Activated CD8-positive, alpha-beta memory T cell treated with anti-CD3 and anti-CD28 coated beads for 48 hours (primary cell): Measurements from ENCODE around the gene HNRNPDL.
A peak's percentile ranks its signal among the peaks of the same experiment; 100 is the strongest.
"Not testable (repeated sequence)": the region's sequence is repeated elsewhere in the genome, so short reads cannot be mapped to it uniquely, and the experiment has no call there.

Experiments used
- DNase-seq, 3 experiments: peaks; one replicate each; pipeline ENCODE4 v3.0.0-alpha.2; 2020; ENCODE audit warnings: low read depth in 2 of 3, low spot score in 2 of 3

Gene HNRNPDL

GRCh38 chr4:82433791-82434190, 3.5 kb upstream of the HNRNPDL start:
- no peak for DNase-seq

DNA sequence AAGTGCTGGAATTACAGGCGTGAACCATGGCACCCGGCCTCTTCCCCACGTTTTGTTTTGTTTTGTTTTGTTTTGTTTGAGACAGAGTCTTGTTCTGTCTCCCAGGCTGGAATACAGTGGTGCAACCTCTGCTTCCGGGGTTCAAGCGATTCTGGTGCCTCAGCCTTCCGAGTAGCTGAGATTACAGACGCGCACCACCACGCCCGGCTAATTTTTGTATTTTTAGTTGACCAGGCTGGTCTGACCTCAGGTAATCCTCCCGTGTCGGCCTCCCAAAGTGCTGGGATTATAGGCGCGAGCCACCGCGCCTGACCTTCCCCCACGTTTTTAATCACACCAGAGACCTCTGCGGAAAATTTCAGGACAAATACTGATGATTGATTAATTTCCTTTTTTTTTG, 2.3 kb upstream of the HNRNPDL start:
- DNase-seq, result no peak

DNA sequence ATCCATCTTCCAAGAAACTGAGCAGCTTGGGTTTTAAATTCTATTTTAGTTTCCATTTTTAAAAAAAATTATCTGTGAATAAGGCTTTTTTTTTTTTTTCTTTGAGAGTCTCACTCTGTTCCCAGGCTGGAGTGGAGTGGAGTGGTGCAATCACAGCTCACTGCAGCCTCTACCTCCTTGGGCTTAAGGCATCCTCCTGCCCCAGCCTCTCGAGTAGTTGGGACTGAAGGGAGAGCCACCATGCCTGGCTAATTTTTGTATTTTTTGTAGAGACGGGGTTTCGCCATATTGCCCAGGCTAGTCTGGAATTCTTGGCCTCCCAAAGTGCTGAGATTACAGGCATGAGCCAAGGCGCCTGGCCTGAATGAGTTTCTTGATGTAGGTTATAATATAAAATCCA, 1.6 kb upstream of the HNRNPDL start:
- DNase-seq, result no peak

- no peak for DNase-seq
Observed at GRCh38 chr4:82430964-82431745, 893 bp upstream of the HNRNPDL start.

DNA sequence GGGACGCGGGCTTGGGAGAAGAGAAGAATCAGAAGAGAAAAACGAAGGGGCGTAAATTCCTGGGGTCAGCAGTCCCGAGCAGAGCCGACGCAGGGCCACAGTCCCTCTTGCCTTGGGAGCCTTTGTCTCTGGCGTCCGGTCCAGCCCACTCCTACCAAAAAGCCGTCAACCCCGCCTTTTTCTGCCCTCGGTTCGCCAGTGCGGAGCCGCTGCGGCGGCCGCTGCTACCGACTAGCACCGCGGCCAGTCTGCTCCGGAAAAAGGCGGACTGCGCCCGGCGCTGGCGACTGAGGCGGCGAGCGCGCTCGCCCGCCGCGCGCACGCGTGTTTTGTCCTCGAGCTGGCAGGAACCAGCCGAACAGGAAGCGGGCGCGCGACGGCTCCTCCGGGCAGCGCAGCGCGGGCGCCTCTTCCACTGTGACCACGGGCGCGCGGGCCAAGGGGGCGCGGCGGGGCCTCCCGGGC, 502 bp downstream of the HNRNPDL start:
- DNase-seq, result no peak

- peak; percentile 84 to 92 (median 90) for DNase-seq
Observed at GRCh38 chr4:82428969-82429727, 1.1 kb downstream of the HNRNPDL start.

GRCh38 chr4:82428526-82428968, 1.7 kb downstream of the HNRNPDL start:
- no peak for DNase-seq

DNA sequence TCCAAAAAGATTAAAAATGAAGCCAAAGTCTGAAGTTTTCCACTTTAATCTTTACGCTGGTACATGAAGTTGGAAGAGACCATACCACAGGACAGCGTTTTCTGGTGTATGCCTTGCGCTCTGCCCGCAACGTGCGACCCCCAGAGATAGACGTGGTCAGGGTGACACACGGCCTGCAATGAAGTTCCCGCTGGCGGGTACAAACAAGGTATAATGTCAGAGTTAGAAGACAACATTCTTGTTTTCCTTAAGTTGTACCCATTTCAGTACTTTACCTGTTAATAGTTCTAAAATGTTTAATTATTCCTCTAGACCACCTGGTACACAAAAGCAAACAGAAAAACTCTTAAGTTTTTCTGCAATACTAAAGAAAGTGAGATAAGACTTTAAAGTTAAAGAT, 4.8 kb downstream of the HNRNPDL start:
- no peak for DNase-seq

- no peak for DNase-seq
Observed at GRCh38 chr4:82423245-82424054, 6.8 kb downstream of the HNRNPDL start.

DNA sequence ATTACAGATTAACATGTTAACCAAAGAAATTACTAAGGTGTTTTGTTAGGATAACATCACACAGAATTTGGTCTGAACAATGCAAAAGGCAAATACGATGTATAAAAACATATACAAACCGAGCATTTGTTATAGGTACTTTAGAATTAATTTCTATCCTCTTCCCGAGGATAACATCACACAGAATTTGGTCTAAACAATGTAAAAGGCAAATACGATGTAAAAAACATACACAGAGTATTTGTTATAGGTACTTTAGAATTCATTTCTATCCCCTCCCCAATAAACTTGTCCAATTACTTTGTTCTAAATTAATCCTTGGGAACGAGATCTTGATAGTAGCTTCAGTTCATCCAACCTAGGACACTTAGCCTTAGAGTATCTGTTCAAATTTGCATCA, 7.6 kb downstream of the HNRNPDL start:
- no peak for DNase-seq

GRCh38 chr4:82421796-82422560, 8.3 kb downstream of the HNRNPDL start:
- no peak for DNase-seq

DNA sequence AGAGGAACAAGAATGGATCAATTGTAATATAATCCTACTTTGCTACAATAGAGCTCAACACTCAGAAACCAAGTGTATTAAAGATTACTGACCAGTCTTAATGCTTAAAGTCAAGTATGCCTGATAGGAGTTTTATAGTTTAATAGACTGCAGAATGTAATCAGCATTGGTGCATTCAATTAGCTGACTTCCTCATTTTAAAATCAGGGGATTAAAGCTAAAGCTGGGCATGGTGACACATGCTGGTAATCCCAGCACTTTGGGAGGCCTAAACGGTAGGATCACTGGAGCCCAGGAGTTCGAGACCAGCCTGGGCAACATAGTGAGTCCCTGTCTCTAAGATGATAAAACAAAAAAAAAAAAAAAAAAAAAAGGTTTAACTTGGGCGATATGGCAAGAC, 10.8 kb downstream of the HNRNPDL start:
- no peak for DNase-seq

DNA sequence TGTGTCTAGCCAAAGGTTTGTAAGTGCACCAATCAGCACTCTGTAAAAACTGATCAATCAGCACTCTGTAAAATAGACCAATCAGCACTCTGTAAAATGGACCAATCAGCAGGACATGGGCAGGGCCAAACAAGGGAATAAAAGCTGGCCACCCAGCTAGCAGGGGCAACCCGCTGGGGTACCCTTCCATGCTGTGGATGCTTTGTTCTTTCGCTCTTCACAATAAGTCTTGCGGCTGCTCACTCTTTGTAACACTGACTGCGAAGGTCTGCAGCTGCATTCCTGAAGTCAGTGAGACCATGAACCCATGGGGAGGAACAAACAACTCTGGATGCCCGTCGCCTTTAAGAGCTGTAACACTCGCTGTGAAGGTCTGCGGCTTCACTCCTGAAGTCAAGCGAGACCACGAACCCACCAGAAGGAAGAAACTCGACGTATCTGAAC, 14.3 kb downstream of the HNRNPDL start:
- no peak for DNase-seq

DNA sequence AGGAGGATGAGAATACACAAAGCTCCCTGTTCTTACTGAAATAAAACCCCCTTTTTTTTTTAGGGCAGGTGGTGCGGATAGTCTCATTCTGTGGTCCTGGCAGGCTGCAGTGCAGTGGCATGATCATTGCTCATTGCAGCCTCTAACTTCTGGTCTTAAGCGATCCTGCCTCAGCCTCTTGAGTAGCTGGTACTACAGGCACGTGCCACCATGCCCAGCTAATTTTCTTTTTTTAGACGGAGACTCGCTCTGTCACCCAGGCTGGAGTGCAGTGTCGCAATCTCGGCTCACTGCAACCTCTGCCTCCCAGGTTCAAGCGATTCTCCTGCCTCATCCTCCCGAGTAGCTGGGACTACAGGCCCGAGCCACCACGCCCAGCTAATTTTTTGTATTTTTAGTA, 15.2 kb downstream of the HNRNPDL start:
- not testable (repeated sequence) for DNase-seq

- DNase-seq, result no peak
Observed at GRCh38 chr4:82403725-82404124, 26.5 kb downstream of the HNRNPDL start.

DNA sequence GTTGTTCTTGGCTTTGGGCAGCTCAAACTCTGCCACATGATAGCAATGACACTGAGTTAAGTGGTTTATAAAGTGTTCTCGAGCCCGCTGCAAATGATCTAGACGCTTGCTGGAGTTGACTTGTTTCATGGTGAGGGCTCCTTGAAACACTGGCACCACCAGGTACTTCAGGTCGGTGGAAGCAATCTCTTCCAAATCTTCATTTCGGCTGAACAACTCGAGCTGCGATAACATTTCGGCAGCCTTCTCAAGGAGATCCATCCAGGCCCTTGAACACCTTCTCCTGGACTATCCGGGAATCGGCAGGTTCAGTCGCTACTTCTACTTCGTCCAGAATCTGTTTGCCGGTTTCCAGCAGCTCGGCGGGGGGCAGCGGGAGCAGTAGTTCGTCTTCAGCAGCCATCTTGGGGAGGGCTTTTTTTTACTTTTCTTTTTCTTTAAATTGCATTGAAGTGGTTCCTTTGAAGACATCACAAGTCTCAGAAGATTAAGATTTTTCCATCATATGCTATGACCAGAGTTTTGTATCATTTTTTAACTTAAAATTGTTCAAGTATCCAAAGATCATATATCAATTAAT, 28.0 kb downstream of the HNRNPDL start:
- no peak for DNase-seq

DNA sequence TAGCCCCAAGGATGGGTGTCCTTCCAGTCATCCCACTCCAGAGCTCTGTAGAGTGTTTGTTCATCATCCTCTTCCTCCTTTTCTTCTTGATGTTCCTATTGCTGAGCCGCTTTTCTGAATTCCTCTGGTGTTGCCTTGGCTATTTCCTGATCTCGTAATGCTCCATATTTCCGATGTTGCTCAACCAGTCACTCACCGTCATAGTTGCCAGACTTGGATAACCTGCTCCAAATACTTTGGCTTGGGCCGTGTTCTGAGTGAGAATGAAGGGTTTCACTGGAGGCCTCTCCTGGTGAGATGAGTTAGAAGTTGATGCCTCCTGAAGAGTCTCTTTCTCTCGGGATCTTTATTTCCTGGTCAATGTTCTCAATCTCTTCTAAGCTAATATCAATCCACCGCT, 28.7 kb downstream of the HNRNPDL start:
- no peak for DNase-seq

- DNase-seq, result no peak
Observed at GRCh38 chr4:82398263-82398662, 32.0 kb downstream of the HNRNPDL start.

DNA sequence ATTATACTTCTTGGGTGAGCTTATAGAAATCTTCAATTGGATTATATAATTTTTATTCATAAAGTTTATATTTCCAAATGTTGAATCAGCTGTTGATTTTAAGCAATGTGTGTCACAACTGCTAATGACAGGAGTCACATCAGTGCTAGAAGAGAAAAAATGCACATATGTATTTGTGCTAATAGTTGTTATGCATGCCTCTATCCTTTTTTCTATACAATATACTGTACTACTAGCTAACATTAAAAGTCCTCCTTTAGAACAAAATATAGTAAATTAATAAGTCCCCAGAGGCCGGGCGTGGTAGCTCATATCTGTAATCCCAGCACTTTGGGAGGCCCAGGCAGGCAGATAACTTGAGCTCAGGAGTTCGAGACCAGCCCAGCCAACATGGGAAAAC, 32.7 kb downstream of the HNRNPDL start:
- no peak for DNase-seq

DNA sequence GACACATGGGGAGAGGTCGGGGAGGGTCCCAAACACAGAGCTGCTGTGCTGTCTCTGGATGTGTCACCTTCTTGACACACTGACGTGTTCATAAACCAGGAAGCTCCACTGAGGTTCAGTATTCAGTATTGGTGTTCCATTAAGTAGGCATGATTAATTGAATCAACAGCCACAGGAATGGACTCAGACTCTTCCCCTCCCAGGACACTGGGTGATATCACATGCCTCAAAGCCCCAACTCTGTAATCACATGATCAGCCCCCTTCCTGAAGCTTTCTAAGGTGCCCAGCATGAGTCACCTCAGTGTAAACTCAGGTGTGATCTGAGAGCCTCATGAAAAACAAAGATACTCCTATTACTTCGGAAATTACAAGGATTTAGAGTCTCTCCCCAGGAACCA, 35.4 kb downstream of the HNRNPDL start:
- DNase-seq, result no peak
